GM10248 (cell line): ENCODE measurements around the gene ATAD1.
"Not testable (repeated sequence)": the region's sequence is repeated elsewhere in the genome, so short reads cannot be mapped to it uniquely, and the experiment has no call there.

Source experiments
- CTCF ChIA-PET: fragments of 300-600 bp; sonication (Branson Sonifier 250); formaldehyde crosslinking; extraction: SDS; loops from one replicate; lab custom pipeline; 2021; ENCODE audit warnings: antibody characterized with exemption; lab: Yijun Ruan, JAX
- POLR2A ChIA-PET: fragments of 350-650 bp; sonication (Branson Sonifier 250); formaldehyde crosslinking; extraction: SDS; loops from one replicate; lab custom pipeline; 2020; ENCODE audit warnings: antibody characterized with exemption; lab: Yijun Ruan, JAX
- DNase-seq: peaks from one replicate; pipeline ENCODE4 v3.0.0; 2012; ENCODE audit errors: extremely low spot score
- TF ChIP-seq, protein P1 (sequence below): IDR thresholded peaks from 2 replicates; pipeline ENCODE4 v1.5.1; 2012; ENCODE audit warnings: mild to moderate bottlenecking, low read depth; ENCODE audit errors: extremely low read depth, missing control alignments, control extremely low read depth

The ATAD1 gene

DNA sequence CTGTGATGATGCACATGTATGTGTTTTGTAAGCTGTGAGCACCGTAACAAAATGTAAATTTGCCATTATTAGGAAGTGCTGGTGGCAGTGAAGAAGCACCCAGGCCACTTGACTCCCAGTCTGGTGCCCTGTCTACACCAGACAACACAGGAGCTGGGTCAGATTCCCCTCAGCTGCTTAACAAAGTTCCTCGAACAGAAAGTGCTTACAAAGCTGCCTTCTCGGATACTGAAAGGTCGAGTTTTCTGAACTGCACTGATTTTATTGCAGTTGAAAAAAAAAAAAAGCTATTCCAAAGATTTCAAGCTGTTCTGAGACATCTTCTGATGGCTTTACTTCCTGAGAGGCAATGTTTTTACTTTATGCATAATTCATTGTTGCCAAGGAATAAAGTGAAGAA lies 71.1 kb downstream of the ATAD1 start:
- ChIA-PET POLR2A (no interaction called here), CTCF (no interaction called here)
- no peak for DNase-seq
- TF ChIP-seq, protein P1, sequence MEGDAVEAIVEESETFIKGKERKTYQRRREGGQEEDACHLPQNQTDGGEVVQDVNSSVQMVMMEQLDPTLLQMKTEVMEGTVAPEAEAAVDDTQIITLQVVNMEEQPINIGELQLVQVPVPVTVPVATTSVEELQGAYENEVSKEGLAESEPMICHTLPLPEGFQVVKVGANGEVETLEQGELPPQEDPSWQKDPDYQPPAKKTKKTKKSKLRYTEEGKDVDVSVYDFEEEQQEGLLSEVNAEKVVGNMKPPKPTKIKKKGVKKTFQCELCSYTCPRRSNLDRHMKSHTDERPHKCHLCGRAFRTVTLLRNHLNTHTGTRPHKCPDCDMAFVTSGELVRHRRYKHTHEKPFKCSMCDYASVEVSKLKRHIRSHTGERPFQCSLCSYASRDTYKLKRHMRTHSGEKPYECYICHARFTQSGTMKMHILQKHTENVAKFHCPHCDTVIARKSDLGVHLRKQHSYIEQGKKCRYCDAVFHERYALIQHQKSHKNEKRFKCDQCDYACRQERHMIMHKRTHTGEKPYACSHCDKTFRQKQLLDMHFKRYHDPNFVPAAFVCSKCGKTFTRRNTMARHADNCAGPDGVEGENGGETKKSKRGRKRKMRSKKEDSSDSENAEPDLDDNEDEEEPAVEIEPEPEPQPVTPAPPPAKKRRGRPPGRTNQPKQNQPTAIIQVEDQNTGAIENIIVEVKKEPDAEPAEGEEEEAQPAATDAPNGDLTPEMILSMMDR, result no peak

DNA sequence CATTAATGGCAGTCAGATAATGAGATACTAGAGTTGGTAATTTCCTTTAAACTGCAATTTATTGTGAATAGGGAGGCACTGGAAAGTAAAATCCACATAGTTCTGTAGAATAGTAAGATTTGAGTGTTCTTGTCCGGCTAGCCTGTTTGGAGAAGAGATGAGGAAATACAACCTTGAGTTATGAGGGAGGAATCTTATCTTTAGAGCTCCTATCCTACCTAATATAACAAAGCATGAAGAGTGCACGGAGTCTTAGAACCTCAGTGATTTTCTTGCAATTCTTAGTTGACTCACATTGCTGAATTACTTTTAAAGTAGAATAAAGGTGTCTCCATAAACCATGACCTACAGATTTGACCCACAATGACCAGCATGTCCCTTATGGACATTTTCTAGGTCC lies 73.4 kb downstream of the ATAD1 start:
- ChIA-PET POLR2A (interaction anchor here (0.8 kb wide), 1 partner anchor 19 kb away, joined by 4 read pairs; no protein-coding TSS in a partner anchor), CTCF (interaction anchor here (1.1 to 2.5 kb wide), 5 partner anchors 10 to 59 kb away, joined by 3 to 21 read pairs (median 5); no protein-coding TSS in a partner anchor)

DNA sequence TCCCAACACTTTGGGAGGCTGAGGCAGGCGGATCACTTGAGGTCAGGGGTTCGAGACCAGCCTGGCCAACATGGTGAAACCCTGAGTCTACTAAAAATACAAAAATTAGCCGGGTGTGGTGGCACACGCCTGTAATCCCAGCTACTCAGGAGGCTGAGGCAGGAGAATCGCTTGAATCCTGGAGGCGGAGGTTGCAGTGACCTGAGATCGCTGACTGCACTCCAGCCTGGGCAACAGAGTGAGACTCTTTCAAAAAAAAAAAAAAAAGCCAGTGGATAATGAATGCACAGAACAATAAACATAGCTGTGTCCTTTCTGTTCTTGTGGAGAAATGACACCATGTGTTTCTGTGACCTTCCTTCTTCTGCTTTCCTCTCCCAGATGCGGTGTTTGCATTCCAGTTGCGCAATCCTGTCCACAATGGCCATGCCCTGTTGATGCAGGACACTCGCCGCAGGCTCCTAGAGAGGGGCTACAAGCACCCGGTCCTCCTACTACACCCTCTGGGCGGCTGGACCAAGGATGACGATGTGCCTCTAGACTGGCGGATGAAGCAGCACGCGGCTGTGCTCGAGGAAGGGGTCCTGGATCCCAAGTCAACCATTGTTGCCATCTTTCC lies 74.9 kb downstream of the ATAD1 start:
- POLR2A ChIA-PET, DNase-seq: not testable (repeated sequence)
- CTCF ChIA-PET, result interaction anchor here (1.4 to 2.5 kb wide), 2 partner anchors 9 to 12 kb away, joined by 3 to 21 read pairs; no protein-coding TSS in a partner anchor

More for the DNA sequence above, 73.4 kb downstream of the ATAD1 start:
- no peak for DNase-seq
- TF ChIP-seq, protein P1, result no peak

DNA sequence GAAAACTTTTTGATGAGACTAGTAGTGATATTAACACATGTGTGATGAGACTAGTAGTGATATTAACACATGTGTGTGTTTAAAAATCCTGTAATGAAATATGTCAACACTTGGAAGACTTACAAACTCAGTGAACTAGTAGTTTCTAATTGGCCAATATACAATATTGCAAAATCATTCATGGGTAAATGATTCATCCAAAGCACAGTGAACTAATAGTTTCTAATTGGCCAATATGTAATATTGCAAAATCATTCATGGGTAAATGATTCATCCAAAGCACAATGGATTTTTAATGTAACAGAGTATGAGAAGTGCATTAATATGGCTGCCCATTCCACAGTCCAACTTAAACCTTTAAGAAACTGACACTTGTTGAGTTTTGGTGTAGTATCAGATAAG lies 77.8 kb downstream of the ATAD1 start:
- ChIA-PET CTCF (interaction anchor here (1.0 to 3.4 kb wide), 3 partner anchors 11 to 20 kb away, joined by 3 to 12 read pairs (median 8); no protein-coding TSS in a partner anchor), POLR2A (no interaction called here)

DNA sequence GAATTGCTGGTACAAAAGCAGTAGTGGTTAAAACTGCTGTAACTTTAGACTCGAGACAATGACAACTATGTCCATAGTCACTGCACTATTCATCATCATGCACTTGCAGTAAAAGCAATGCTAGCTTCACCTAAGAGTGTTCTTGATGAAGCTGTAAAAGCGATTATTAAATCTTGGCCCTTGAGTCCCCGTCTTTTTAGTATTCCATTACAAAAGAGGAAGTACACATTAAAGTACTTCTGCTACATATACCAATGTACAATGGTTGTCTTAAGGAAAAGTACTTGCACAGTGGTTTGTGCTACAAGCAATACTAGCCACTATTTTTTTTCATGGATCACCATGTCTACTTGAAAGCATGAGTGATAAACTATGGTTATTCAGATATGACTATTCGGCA lies 78.3 kb downstream of the ATAD1 start:
- DNase-seq, result no peak
- CTCF ChIA-PET, result interaction anchor here (1.0 to 3.4 kb wide), 3 partner anchors 11 to 21 kb away, joined by 3 to 12 read pairs (median 8); no protein-coding TSS in a partner anchor

More for the DNA sequence above, 77.8 kb downstream of the ATAD1 start:
- no peak for DNase-seq
- TF ChIP-seq, protein P1, result no peak

DNA sequence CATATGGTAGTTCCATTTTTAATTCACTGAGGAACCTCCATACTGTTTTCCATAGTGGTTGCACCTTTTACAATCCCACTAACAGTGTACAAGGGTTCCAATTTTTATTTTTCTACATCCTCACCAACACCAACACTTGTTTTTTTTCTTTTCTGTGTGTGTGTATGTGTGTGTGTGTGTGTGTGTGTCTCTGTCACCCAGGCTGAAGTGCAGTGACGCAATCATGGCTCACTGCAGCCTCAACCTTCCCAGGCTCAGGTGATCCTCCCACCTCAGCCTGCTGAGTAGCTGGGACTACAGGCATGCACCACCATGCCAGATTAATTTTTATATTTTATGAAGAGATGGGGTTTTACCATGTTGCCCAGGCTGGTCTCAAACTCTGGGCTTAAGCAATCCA lies 79.8 kb downstream of the ATAD1 start:
- CTCF ChIA-PET, result interaction anchor here (0.9 to 2.9 kb wide), 2 partner anchors 9 to 109 kb away, joined by 3 to 8 read pairs; no protein-coding TSS in a partner anchor
- POLR2A ChIA-PET, DNase-seq: not testable (repeated sequence)

More for the DNA sequence above, 78.3 kb downstream of the ATAD1 start:
- TF ChIP-seq, protein P1, result no peak
- POLR2A ChIA-PET, result no interaction called here

DNA sequence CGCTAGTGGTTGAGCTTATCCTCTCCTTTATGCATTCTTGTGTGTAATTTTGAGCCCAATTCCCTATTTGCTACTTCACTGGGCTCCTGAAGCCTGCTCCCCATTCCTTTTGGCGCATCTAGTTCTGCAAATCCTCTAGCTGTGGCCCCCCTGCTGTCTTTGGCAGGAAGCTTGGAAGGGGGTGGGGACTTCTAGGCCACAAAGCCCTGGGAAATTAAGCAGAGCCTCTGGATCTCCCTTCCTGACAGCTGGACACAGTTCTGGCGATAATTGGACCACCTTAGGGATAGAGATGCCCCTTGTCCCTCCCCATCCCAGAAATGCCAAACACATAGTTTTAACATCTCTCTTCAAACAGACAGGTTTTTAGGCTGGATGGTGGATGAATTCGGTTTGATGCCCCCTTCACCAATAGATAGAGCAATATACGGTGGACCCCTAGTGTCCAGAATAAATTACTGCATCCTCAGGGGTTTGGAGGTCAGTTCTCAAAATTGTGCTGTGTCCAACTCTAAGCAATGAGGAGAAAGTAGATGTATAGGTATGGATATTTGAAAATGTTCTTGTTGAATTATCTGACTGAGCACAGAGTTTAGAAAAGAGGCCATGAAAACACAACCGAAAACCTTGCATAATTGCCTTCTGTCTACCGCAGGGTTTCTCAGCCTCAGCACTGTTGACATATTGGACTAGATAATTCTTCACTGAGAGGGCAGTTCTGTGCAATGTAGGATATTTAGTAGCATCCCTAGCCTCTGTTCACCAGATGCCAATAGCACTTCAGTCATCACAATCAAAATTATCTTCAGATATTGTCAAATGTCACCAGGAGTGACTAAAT lies 82.8 kb downstream of the ATAD1 start:
- TF ChIP-seq, protein P1, result peak; percentile 76
- peak; percentile 61 for DNase-seq
- ChIA-PET POLR2A (no interaction called here), CTCF (interaction anchor here (0.8 to 4.4 kb wide), 20 partner anchors 9 to 217 kb away, joined by 3 to 24 read pairs (median 5); no protein-coding TSS in a partner anchor)
